ENCODE results near the gene PCTP. TPM values are rescaled to one million over a fixed set of nuclear protein-coding genes. Genes with fewer than 3 reads are reported as not detected.

Gene PCTP
- total RNA-seq, 1 donor from 2014 or later, result 9.4 TPM

DNA sequence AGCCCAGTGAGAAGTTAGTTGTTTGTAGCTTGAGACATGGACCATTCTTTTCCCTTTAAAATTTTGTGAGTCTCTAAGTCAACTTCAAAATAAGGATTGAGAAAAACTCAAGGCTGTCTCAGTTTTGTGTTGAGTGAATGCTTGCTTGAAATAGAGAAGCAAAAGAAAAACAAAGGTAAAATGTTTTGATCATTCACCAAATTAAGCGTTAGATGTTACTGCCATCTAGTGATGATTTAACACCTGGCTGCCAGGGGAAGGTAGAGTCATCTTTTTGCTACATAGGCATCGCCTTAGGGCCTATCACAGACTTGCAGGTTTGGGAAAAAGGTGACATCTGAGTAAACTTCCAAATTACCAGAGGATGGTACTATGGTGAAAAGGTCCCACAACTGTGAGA lies 74.4 kb downstream of the PCTP start:
- DNase-seq (ENCODE audit: low spot score), result no peak
- Mint-ChIP-seq H3K9me3 (peaks cover 5% of the 10 kb centered on the region), H3K4me1 (ENCODE audit: low read depth) (no peaks in the 10 kb centered on the region), H3K27ac (no peak overlapping the region), H3K4me3 (ENCODE audit: low read depth) (no peak overlapping the region), H3K36me3 (ENCODE audit: low read depth) (no peaks in the 10 kb centered on the region), H3K27me3 (ENCODE audit: low read depth) (no peaks in the 10 kb centered on the region)
- intact Hi-C loops (cut with micrococcal nuclease), result no loop called here

Other genes with a start within 250 kb of the PCTP start
- gene SMIM36, start 239.6 kb upstream of the PCTP start, total RNA-seq, result not detected in 2 replicates
- not detected in 2 replicates for gene TMEM100, start 28.2 kb upstream of the PCTP start, total RNA-seq

All from activated T-helper 2 cell treated with anti-CD3 and anti-CD28 coated beads, Interferon-gamma antibody, Interleukin-2, Interleukin-4, amounts not matched to agents 10 μg/mL and 5 μg/mL and 100 μg/mL, durations not matched to agents 14 hours and 24 hours and 36 hours (primary cell).